DOHH2 (cell line): ENCODE data around the gene SYCP1.

Experiments used
- EZH2phosphoT487 ChIP-seq: fragments of 200-600 bp; sonication (generic); IDR thresholded peaks from 2 replicates; pipeline ENCODE4 v1.6.1; 2017; ENCODE audit warnings: borderline replicate concordance, mild to moderate bottlenecking, antibody characterized with exemption, low read length, moderate library complexity, mixed read lengths
- TF ChIP-seq, protein P1 (sequence below): fragments of 200-600 bp; sonication (generic); IDR thresholded peaks from one replicate; pipeline ENCODE4 v1.5.1; 2014; ENCODE audit warnings: antibody characterized with exemption, mild to moderate bottlenecking, low read depth, low read length; ENCODE audit not compliant: poor library complexity, severe bottlenecking

DNA sequence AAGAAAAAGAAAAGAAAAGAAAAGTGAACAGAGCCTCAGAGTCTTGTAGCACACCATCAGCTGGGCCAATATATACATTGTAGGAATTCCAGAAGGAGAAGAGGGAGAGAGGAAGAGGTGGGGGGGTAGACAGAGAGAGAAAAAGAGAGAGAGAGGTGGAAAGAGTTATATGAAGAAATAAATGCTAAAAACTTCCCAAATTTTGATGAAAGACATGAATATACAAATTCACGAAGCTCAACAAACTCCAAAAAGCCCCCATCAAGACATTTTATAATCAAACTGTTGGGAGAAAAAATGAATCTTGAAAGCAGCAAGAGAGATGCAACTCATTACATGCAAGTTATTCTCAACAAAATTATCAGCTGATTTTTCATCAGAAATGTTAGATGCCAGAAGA, 133.4 kb downstream of the SYCP1 start:
- TF ChIP-seq, protein P1, sequence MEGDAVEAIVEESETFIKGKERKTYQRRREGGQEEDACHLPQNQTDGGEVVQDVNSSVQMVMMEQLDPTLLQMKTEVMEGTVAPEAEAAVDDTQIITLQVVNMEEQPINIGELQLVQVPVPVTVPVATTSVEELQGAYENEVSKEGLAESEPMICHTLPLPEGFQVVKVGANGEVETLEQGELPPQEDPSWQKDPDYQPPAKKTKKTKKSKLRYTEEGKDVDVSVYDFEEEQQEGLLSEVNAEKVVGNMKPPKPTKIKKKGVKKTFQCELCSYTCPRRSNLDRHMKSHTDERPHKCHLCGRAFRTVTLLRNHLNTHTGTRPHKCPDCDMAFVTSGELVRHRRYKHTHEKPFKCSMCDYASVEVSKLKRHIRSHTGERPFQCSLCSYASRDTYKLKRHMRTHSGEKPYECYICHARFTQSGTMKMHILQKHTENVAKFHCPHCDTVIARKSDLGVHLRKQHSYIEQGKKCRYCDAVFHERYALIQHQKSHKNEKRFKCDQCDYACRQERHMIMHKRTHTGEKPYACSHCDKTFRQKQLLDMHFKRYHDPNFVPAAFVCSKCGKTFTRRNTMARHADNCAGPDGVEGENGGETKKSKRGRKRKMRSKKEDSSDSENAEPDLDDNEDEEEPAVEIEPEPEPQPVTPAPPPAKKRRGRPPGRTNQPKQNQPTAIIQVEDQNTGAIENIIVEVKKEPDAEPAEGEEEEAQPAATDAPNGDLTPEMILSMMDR = no peak
- no peak for TF ChIP-seq EZH2phosphoT487
